Measurements from ENCODE around the gene EVI2A. TPM values are rescaled to one million over a fixed set of nuclear protein-coding genes. Genes with fewer than 3 reads are reported as not detected.
"Not testable (repeated sequence)": the region's sequence is repeated elsewhere in the genome, so short reads cannot be mapped to it uniquely, and the experiment has no call there.

EVI2A gene
- total RNA-seq, 1 donor from 2014 or later: not detected

- Mint-ChIP-seq H3K27me3 (ENCODE audit: low read depth) (no peaks in the 10 kb centered on the region), H3K27ac (no peak overlapping the region), H3K4me3 (no peak overlapping the region), H3K36me3 (peaks cover 6% of the 10 kb centered on the region), H3K4me1 (peaks cover 3% of the 10 kb centered on the region), H3K9me3 (no peaks in the 10 kb centered on the region)
- no peak for TF ChIP-seq CTCF (IDR thresholded peaks at IDR 0.05; ENCODE audit: unreplicated experiment)
- DNase-seq (ENCODE audit: low spot score in 2 of 2, unreplicated experiment in 2 of 2): no peak
Observed at GRCh38 chr17:31294231-31294630, 27.2 kb downstream of the EVI2A start.

GRCh38 chr17:31293581-31293980, 27.8 kb downstream of the EVI2A start:
- Mint-ChIP-seq H3K4me3 (no peak overlapping the region), H3K27me3 (ENCODE audit: low read depth) (no peaks in the 10 kb centered on the region), H3K9me3 (no peaks in the 10 kb centered on the region), H3K4me1 (peaks cover 3% of the 10 kb centered on the region), H3K36me3 (peaks cover 6% of the 10 kb centered on the region), H3K27ac (no peak overlapping the region)
- DNase-seq (ENCODE audit: low spot score in 2 of 2, unreplicated experiment in 2 of 2): no peak
- no peak for TF ChIP-seq CTCF (IDR thresholded peaks at IDR 0.05; ENCODE audit: unreplicated experiment)

- Mint-ChIP-seq H3K4me1 (peaks cover 3% of the 10 kb centered on the region), H3K27me3 (ENCODE audit: low read depth) (no peaks in the 10 kb centered on the region), H3K9me3 (no peaks in the 10 kb centered on the region), H3K27ac (no peak overlapping the region), H3K4me3 (no peak overlapping the region), H3K36me3 (peaks cover 17% of the 10 kb centered on the region)
- no peak for TF ChIP-seq CTCF (IDR thresholded peaks at IDR 0.05; ENCODE audit: unreplicated experiment)
- no peak for DNase-seq (ENCODE audit: low spot score in 2 of 2, unreplicated experiment in 2 of 2)
Observed at GRCh38 chr17:31291820-31292219, 29.6 kb downstream of the EVI2A start.

- Mint-ChIP-seq H3K27ac (no peak overlapping the region), H3K4me3 (no peak overlapping the region), H3K27me3 (ENCODE audit: low read depth) (no peaks in the 10 kb centered on the region), H3K4me1 (peaks cover 3% of the 10 kb centered on the region), H3K9me3 (no peaks in the 10 kb centered on the region), H3K36me3 (peaks cover 19% of the 10 kb centered on the region)
- TF ChIP-seq CTCF (IDR thresholded peaks at IDR 0.05; ENCODE audit: unreplicated experiment): no peak
- no peak for DNase-seq (ENCODE audit: low spot score in 2 of 2, unreplicated experiment in 2 of 2)
Observed at GRCh38 chr17:31289790-31290189, 31.6 kb downstream of the EVI2A start.

GRCh38 chr17:31287932-31288331, 33.5 kb downstream of the EVI2A start:
- H3K36me3 Mint-ChIP-seq: peaks cover 25% of the 10 kb centered on the region
- not testable (repeated sequence) for H3K4me1 Mint-ChIP-seq; DNase-seq (ENCODE audit: low spot score in 2 of 2, unreplicated experiment in 2 of 2); H3K4me3 Mint-ChIP-seq; H3K27ac Mint-ChIP-seq; H3K9me3 Mint-ChIP-seq; H3K27me3 Mint-ChIP-seq (ENCODE audit: low read depth)

- Mint-ChIP-seq H3K27me3 (ENCODE audit: low read depth) (no peaks in the 10 kb centered on the region), H3K27ac (no peak overlapping the region), H3K36me3 (peaks cover 28% of the 10 kb centered on the region), H3K9me3 (peaks cover 6% of the 10 kb centered on the region), H3K4me3 (no peak overlapping the region), H3K4me1 (peaks cover 3% of the 10 kb centered on the region)
- no peak for DNase-seq (ENCODE audit: low spot score in 2 of 2, unreplicated experiment in 2 of 2)
- TF ChIP-seq CTCF (IDR thresholded peaks at IDR 0.05; ENCODE audit: unreplicated experiment): no peak
Observed at GRCh38 chr17:31286587-31286986, 34.8 kb downstream of the EVI2A start.

Measured in mesothelial cell of epicardium (in vitro differentiated cells).